ENCODE measurements around the gene PTPN9. TPM values are rescaled to one million over a fixed set of nuclear protein-coding genes. Genes with fewer than 3 reads are reported as not detected.
A peak's percentile ranks its signal among the peaks of the same experiment; 100 is the strongest.
"Not testable (repeated sequence)": the region's sequence is repeated elsewhere in the genome, so short reads cannot be mapped to it uniquely, and the experiment has no call there.

PTPN9 gene
- total RNA-seq, 1 donor from 2014 or later = 16.8 TPM

- DNase-seq (ENCODE audit: low read depth in 2 of 2) = no peak
Measured at GRCh38 chr15:75583701-75584100, 4.6 kb upstream of the PTPN9 start.

GRCh38 chr15:75582943-75583342, 3.8 kb upstream of the PTPN9 start:
- DNase-seq (ENCODE audit: low read depth in 2 of 2) = not testable (repeated sequence)

GRCh38 chr15:75578173-75578947, 755 bp downstream of the PTPN9 start:
- DNase-seq (ENCODE audit: low read depth in 2 of 2) = no peak

GRCh38 chr15:75577401-75578172, 1.5 kb downstream of the PTPN9 start:
- peak in 1 of 2 donors; percentile 17 for DNase-seq (ENCODE audit: low read depth in 2 of 2)

GRCh38 chr15:75573648-75574384, 5.3 kb downstream of the PTPN9 start:
- DNase-seq (ENCODE audit: low read depth in 2 of 2) = no peak

- no peak for DNase-seq (ENCODE audit: low read depth in 2 of 2)
Measured at GRCh38 chr15:75570126-75570845, 8.8 kb downstream of the PTPN9 start.

- no peak for DNase-seq (ENCODE audit: low read depth in 2 of 2)
Measured at GRCh38 chr15:75565062-75565970, 13.8 kb downstream of the PTPN9 start.

GRCh38 chr15:75561888-75562287, 17.2 kb downstream of the PTPN9 start:
- no peak for DNase-seq (ENCODE audit: low read depth in 2 of 2)

GRCh38 chr15:75559360-75559759, 19.8 kb downstream of the PTPN9 start:
- not testable (repeated sequence) for DNase-seq (ENCODE audit: low read depth in 2 of 2)

- DNase-seq (ENCODE audit: low read depth in 2 of 2) = not testable (repeated sequence)
Measured at GRCh38 chr15:75558955-75559354, 20.2 kb downstream of the PTPN9 start.

GRCh38 chr15:75554717-75555116, 24.4 kb downstream of the PTPN9 start:
- no peak for DNase-seq (ENCODE audit: low read depth in 2 of 2)

- DNase-seq (ENCODE audit: low read depth in 2 of 2) = no peak
Measured at GRCh38 chr15:75553659-75554058, 25.5 kb downstream of the PTPN9 start.

- DNase-seq (ENCODE audit: low read depth in 2 of 2) = no peak
Measured at GRCh38 chr15:75551091-75551490, 28.0 kb downstream of the PTPN9 start.

GRCh38 chr15:75545064-75545463, 34.1 kb downstream of the PTPN9 start:
- DNase-seq (ENCODE audit: low read depth in 2 of 2) = no peak

- DNase-seq (ENCODE audit: low read depth in 2 of 2) = no peak
Measured at GRCh38 chr15:75544359-75544758, 34.8 kb downstream of the PTPN9 start.

GRCh38 chr15:75542949-75543545, 36.1 kb downstream of the PTPN9 start:
- not testable (repeated sequence) for DNase-seq (ENCODE audit: low read depth in 2 of 2)

GRCh38 chr15:75542386-75542797, 36.7 kb downstream of the PTPN9 start:
- peak in 1 of 2 donors; percentile 20 for DNase-seq (ENCODE audit: low read depth in 2 of 2)

- DNase-seq (ENCODE audit: low read depth in 2 of 2) = no peak
Measured at GRCh38 chr15:75538376-75538775, 40.7 kb downstream of the PTPN9 start.

GRCh38 chr15:75533945-75534344, 45.2 kb downstream of the PTPN9 start:
- DNase-seq (ENCODE audit: low read depth in 2 of 2) = no peak

Data from dermis microvascular lymphatic vessel endothelial cell (primary cell).